Superior temporal gyrus (tissue), 1 donor: ENCODE data around the gene KRTAP20-3.

Experiments
- DNase-seq: peaks from one replicate; pipeline ENCODE4 v3.0.0-alpha.2; 2016; ENCODE audit errors: extremely low spot score

Gene KRTAP20-3

GRCh38 chr21:30642564-30642963 is at the start of gene KRTAP20-3:
Gene KRTAP20-3, plus strand, starts transcription at chr21:30642864.
- no peak for DNase-seq

GRCh38 chr21:30598802-30599201 is 43.9 kb upstream of the KRTAP20-3 start, which contains the start of gene KRTAP6-2:
Gene KRTAP6-2, minus strand, starts transcription at chr21:30598902. Its CDS starts 28 bp downstream, at chr21:30598874.
- DNase-seq: no peak

DNA sequence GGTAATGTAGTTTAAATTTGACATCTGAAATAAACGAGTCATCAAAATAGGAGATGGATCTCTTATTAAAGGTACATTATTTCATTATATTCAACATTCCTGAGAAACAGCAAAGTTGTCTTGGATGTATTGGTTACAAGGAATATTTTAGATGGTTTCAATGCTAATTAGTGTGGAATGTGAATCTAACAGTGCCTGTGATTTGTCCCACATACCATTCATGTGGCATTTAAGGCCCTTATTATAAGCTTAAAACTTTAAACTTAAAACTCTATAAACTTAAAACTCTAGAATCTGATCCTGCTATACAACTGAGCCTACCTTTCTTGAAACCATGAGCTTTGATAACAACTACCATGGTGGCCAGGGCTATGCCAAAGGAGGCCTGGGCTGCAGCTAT is 41.9 kb upstream of the KRTAP20-3 start, which contains the start of gene KRTAP22-1:
TSS of gene KRTAP22-1 (plus strand) at position 301 of the 400 bp plus-strand sequence.
- no peak for DNase-seq

DNA sequence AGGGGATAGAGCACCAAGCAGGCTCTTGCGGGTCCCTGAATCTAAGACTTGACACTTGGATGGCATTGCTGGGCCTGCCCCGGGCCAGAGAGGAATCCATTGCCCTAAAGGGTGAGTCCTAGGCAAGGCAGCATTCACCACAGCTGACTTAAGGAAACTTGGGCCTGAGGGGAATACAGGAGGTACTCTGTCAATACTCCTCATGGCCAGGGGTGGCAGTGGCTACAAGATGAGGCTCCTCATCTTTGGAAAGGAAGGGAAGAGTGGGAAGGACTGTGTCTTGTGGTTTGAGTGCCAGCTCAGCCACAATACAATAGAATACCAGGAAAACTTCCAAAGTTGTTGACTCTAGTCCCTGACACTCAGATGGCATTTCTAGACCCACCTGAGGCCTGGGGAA is 36.7 kb upstream of the KRTAP20-3 start:
- no peak for DNase-seq

GRCh38 chr21:30612132-30612531 is 30.5 kb upstream of the KRTAP20-3 start:
- no peak for DNase-seq

DNA sequence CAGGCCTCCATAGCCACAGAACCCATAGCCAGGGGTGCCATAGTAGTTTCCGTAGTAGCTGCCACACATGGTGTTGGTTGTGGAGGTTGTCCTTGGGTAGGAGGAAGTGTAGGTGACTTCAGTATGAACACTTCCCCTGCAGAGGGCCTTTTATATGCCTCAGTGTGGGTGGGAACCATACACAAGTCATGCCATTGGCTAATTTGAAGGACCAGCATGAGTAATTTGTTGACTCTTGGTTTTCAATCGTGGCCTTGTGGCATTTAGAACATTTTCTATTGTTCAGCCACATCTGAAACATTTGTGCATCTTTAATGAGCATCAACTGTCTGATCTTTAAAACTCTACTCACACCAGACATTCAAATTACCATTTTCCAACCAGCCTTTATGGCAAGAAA is 28.8 kb upstream of the KRTAP20-3 start, which contains the start of gene KRTAP6-1:
TSS of gene KRTAP6-1 (minus strand) at position 95 of the 400 bp plus-strand sequence. CDS start at position 69, 26 bp downstream.
- DNase-seq: no peak

- DNase-seq: no peak
Measured at GRCh38 chr21:30615199-30615598, 27.5 kb upstream of the KRTAP20-3 start.

- no peak for DNase-seq
Measured at GRCh38 chr21:30616125-30616524, 26.5 kb upstream of the KRTAP20-3 start, which contains the start of gene KRTAP20-1. Gene KRTAP20-1, plus strand, starts transcription at chr21:30616425. Its CDS starts 30 bp downstream, at chr21:30616455.

- DNase-seq: no peak
Measured at GRCh38 chr21:30620080-30620479, 22.6 kb upstream of the KRTAP20-3 start.

DNA sequence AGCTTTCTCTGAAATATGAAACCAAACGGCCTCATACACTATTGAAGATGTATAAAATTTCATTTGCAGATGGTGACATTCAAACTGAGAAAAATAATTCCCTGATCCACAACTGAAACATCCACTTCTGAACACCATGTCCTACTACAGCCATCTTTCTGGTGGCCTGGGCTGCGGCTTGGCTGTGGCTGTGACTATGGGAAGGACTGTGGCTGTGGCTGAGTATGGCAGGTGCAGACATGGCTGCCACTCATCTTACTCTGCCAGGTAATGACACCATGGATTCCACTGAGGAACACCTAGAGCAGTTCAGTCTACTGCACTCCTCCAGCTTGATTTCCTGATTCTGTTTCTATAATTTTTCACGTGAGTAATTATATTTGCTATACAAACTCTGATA is 22.1 kb upstream of the KRTAP20-3 start, which contains the start of gene KRTAP20-4:
TSS of gene KRTAP20-4 (plus strand) at position 106 of the 400 bp plus-strand sequence.
- DNase-seq: no peak

DNA sequence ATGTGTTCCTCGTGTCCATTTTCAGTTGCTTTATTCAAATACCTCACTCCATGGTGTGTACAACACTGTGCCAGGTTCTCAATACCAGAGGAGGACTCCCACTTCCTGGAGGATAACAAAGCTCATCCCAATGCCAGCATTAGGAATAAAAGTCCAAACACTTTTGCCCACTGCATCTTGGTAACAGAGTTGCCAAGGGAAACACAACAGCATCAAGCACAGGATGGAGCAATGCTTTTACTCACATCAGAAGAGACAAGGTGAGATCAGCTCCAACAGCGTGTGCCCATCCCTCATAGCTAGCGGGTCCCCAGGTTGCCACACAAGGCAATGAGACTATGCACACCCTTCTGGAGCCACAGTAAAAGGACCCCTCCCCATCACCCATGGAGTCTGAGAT is 19.3 kb upstream of the KRTAP20-3 start:
- no peak for DNase-seq

DNA sequence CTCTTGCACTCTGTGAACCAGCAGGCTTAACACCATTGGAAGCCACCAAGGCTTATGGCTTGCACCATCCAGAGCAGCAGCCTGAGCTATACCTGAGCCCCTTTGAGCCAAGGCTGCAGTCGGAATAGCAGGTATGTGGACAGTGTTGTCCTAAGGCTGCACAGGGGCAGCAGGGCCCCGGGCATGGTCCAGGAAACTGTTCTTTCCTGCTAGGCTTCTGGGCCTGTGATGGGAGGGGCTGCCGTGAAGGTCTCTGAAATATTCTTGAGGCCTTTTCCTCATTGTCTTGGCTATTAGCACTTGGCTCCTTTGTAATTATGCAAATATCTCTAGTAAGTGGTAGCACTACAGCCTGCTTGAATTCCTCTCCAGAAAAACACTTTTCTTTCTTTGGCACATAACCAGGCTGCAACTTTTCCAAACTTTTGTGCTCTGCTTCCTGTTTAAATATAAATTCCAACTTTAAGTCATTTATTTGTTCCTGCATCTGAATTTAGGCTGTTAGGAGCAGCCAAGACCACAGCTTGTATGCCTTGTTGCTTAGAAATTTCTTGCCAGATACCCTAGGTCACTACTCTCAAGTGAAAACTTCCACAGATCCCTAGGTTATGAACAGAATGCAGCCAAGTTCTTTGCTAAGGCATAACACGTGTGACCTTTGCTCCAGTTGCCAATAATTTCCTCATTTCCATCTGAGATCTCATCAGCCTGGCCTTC is 17.1 kb upstream of the KRTAP20-3 start:
- DNase-seq: no peak

DNA sequence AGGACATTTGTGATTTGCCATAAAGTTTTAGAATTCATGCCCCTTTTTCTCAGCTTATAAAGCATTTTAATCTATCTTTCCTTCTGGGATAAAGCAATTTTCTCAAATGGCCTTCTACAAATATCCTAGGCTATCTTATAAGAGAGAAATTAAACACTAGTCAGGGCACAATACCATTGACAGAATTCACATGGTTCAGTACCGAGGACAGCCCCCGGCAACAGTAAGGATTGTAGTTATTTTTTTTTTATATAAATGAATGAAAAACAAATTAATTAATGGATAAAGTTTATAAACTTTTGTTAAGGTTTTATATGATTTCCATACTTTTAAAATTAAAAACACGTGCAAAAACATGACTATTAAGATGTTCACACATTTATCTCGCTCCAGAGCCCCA is 14.6 kb upstream of the KRTAP20-3 start:
- DNase-seq: no peak

DNA sequence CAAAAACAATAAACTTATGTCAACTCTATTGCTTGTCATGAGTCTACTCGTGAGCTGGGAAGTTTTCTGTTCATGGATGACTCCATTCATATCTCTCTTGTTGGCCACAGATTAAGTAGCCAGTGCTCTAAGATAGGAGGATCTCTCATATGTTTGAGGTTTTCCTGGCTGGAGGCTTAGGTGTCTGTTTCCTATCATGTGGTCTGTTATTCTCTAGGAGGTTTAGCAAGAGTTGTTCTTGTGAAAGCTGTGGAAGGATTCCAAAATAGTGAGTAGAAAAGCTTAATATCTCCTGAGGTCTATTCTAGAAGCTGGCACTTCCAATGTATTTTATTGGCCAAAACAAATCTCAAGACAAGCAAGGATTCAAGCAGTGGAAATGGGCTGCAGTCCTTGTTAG is 13.5 kb upstream of the KRTAP20-3 start:
- no peak for DNase-seq

DNA sequence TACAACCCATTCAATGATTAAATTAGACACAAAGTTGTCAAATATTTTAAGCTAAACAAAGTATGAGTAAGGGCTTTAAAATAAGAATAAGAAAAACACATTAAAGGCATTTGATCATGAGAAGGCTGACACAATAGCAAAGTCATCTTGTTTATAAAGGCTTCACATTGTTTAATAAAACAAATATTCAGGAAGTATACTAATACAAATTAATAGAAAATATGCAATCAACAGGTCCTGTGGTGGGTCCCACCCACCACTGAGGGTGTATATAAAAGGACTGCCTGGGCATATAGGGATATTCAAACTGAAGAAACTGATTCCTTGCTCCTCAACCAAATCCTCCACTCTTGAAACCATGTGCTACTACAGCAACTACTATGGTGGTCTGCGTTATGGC is 7.8 kb upstream of the KRTAP20-3 start, which contains the start of gene KRTAP20-2:
TSS of gene KRTAP20-2 (plus strand) at position 301 of the 400 bp plus-strand sequence. CDS start at position 359, 58 bp downstream.
- DNase-seq: no peak

GRCh38 chr21:30638686-30639085 is 4.0 kb upstream of the KRTAP20-3 start:
- DNase-seq: no peak

GRCh38 chr21:30646904-30647414 is 4.3 kb downstream of the KRTAP20-3 start:
- DNase-seq: no peak

DNA sequence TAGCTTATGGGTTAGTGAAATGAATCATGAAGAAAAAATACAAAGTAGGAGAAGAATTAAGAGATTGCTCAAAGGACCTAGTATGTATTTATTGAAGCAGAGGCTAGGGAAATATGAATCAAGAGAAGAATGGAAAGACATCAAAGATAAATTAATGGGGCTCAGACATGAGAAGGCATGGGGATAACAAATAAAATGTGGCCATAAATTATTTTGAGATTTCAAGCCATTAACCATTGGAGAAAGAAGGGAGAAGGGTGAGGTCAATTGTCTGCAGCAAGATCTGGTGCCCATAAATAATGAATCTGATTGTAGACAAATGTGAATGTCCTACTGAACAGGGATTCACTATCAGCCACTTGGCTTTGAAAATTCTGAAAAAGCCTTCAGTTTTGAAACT is 10.2 kb downstream of the KRTAP20-3 start:
- no peak for DNase-seq

- DNase-seq: no peak
Measured at GRCh38 chr21:30668776-30669175, 26.1 kb downstream of the KRTAP20-3 start.

- no peak for DNase-seq
Measured at GRCh38 chr21:30672985-30673650, 30.5 kb downstream of the KRTAP20-3 start.

- no peak for DNase-seq
Measured at GRCh38 chr21:30674312-30674711, 31.6 kb downstream of the KRTAP20-3 start.

DNA sequence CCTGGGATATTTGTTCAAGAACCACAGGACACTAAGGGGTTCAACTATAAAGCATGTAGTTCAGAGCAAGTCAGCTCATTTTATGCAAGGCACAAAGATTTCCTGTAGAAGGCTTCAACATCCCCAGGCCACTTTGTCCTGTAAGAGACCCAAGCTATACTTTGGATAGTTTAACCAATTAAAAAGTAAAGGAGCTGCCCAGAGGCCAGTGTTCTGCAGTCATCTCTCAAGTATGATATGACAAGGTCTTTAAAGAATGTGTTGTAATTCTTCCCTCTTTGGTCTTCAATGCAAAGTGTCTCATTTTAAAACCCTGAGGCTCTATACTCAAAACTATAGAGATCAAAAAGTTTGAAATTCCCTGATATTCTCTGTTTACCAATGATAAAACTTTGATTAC is 34.1 kb downstream of the KRTAP20-3 start:
- DNase-seq: no peak
